GM12873 (cell line): Measurements from ENCODE around the gene SRP72.

Experiments used
- CTCF ChIP-seq: IDR thresholded peaks from 2 replicates; pipeline ENCODE4 v1.5.1; 2012; ENCODE audit warnings: low read depth, mild to moderate bottlenecking, moderate library complexity, low read length, control low read depth; ENCODE audit not compliant: insufficient read depth; ENCODE audit errors: missing control alignments

SRP72 gene

DNA sequence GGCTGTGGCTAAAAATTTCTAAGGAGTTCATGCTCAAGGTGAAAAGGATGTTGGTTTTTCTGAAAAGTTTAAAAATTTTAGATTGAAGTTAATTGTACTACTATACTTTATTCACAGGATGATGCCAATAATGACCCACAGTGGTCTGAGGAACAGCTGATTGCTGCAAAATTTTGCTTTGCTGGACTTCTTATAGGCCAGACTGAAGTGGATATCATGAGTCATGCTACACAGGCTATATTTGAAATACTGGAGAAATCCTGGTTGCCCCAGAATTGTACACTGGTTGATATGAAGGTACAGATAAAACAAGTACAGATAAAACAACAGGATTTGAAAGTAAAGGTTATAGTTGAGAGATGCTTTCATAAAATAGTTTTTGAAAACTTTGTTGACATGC is 19.1 kb upstream of the SRP72 start:
- no peak for TF ChIP-seq CTCF

DNA sequence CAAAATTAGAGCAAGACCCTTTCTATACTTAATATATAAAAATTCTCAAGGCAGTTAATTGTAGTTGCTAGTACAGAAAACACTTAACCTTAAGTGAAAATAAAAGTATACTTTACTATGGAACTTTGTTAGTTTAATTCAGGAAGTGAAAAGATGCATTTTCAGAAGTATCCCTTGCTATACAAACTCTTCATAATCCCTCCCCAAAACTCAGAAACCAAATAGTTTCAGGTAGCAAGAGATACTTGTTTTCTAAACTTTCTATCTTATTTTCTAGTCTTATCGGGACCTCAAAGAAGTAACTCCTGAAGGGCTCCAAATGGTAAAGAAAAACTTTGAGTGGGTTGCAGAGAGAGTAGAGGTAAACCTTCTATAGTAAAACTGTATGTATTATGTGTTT is 17.1 kb upstream of the SRP72 start:
- TF ChIP-seq CTCF = no peak

- no peak for TF ChIP-seq CTCF
These were observed 7.3 kb upstream of the SRP72 start for GRCh38 chr4:56460085-56460484.

GRCh38 chr4:56462157-56462556 is 5.3 kb upstream of the SRP72 start:
- no peak for TF ChIP-seq CTCF

DNA sequence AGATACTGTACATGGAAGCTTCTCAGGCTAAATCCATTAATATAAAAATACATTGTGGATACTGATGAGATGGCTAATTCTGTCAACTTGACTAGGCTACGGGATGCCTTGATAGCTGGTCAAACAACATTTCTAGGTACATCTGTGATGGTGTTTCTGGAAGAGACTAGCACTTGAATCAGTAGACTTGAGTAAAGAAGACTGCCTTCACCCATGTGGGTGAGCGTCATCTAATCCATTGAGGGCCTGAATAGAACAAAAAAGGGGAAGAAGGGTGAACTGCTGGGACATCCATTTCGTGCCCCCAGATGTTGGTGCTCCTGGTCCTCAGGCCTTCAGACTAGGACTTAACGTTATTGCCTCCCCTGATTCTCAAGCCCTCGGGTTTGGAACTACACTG is 3.7 kb upstream of the SRP72 start:
- no peak for TF ChIP-seq CTCF

- no peak for TF ChIP-seq CTCF
These were observed 2.8 kb upstream of the SRP72 start for GRCh38 chr4:56464581-56464980.

DNA sequence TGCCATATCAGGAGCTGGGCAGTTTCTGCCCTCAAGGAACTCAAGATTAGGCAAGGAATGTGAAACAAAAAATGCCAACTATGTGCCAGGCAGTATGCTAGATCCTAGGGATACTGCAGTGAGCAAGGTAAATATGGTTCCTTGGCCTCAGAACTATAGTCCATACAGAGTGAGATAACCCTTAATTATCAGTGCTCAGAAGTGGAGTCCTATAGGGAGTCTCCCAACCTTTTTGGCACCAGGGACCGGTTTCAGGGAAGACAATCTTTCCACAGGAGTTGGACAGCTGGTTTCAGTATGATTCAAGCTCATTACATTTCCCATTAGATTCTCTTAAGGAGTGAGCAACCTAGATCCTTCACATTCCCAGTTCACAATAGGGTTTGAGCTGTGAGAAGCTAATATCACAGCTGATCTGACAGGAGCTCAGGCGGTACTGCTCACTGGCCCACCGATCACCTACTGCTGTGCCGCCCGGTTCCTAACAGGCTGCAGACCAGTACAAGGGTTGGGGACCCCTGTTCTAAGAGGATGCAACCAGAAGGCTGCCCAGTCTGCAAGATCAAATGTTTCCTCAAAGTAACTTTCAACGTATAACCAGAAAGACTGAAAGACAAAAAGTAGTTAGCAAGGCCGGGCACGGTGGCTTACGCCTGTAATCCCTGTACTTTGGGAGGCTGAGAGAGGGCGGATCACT is 1.7 kb upstream of the SRP72 start:
- TF ChIP-seq CTCF = no peak
